GM19397 (cell line): Measurements from ENCODE around the gene DPH5.
"Not testable (repeated sequence)": the region's sequence is repeated elsewhere in the genome, so short reads cannot be mapped to it uniquely, and the experiment has no call there.

Experiments used
- ATAC-seq: cut with Tn5 transposase; IDR thresholded peaks from one replicate; pipeline ENCODE4 v1.9.1; 2021; ENCODE audit warnings: mild to moderate bottlenecking, moderate library complexity; ENCODE audit not compliant: unreplicated experiment

Gene DPH5

GRCh38 chr1:100995198-100995988 lies 30.2 kb downstream of the DPH5 start:
- no peak for ATAC-seq

GRCh38 chr1:100989306-100990077 lies 36.1 kb downstream of the DPH5 start:
- ATAC-seq: no peak

GRCh38 chr1:100988121-100988520 lies 37.5 kb downstream of the DPH5 start:
- no peak for ATAC-seq

GRCh38 chr1:100982793-100983192 lies 42.8 kb downstream of the DPH5 start:
- ATAC-seq: no peak

- no peak for ATAC-seq
Observed at GRCh38 chr1:100979631-100980030, 46.0 kb downstream of the DPH5 start.

- no peak for ATAC-seq
Observed at GRCh38 chr1:100976936-100977335, 48.6 kb downstream of the DPH5 start.

- ATAC-seq: no peak
Observed at GRCh38 chr1:100972185-100972584, 53.4 kb downstream of the DPH5 start.

- no peak for ATAC-seq
Observed at GRCh38 chr1:100971021-100971420, 54.6 kb downstream of the DPH5 start.

GRCh38 chr1:100969327-100969726 lies 56.3 kb downstream of the DPH5 start:
- no peak for ATAC-seq

GRCh38 chr1:100968621-100969020 lies 57.0 kb downstream of the DPH5 start:
- no peak for ATAC-seq

GRCh38 chr1:100960098-100960497 lies 65.5 kb downstream of the DPH5 start:
- no peak for ATAC-seq

- no peak for ATAC-seq
Observed at GRCh38 chr1:100959502-100960060, 66.0 kb downstream of the DPH5 start.

- no peak for ATAC-seq
Observed at GRCh38 chr1:100955322-100955721, 70.3 kb downstream of the DPH5 start.

GRCh38 chr1:100953960-100954730 lies 71.4 kb downstream of the DPH5 start:
- no peak for ATAC-seq

GRCh38 chr1:100952970-100953369 lies 72.6 kb downstream of the DPH5 start:
- not testable (repeated sequence) for ATAC-seq

GRCh38 chr1:100952104-100952745 lies 73.4 kb downstream of the DPH5 start:
- no peak for ATAC-seq

- ATAC-seq: no peak
Observed at GRCh38 chr1:100950781-100951180, 74.8 kb downstream of the DPH5 start.

- no peak for ATAC-seq
Observed at GRCh38 chr1:100950337-100950736, 75.2 kb downstream of the DPH5 start.

GRCh38 chr1:100949515-100950158 lies 75.9 kb downstream of the DPH5 start:
- ATAC-seq: peak; percentile 93
